Ovary (tissue), 9 donors: Measurements from ENCODE around the gene GPRIN3. TPM values are rescaled to one million over a fixed set of nuclear protein-coding genes. Genes with fewer than 3 reads are reported as not detected.

Experiments
- DNase-seq, 5 donors: peaks; one replicate each; pipeline ENCODE4 v3.0.0-alpha.2; 2019 to 2020
- H3K27ac ChIP-seq, 2 donors: fragments of 200-600 bp; one replicate each; pipeline versions ENCODE4 v1.5.1 to v1.8.0; 2019 to 2022
- H3K27me3 ChIP-seq: fragments of 200-600 bp; one replicate; pipeline ENCODE4 v1.8.0; 2022
- H3K36me3 ChIP-seq: fragments of 200-600 bp; sonication (generic); one replicate; pipeline ENCODE4 v1.5.1; 2019
- H3K4me1 ChIP-seq: one replicate; pipeline ENCODE4 v1.8.1; 2013; ENCODE audit warnings: mild to moderate bottlenecking, moderate library complexity; ENCODE audit not compliant: insufficient read depth
- H3K4me3 ChIP-seq: fragments of 200-600 bp; sonication (generic); one replicate; pipeline ENCODE4 v1.5.1; 2017
- H3K9me3 ChIP-seq, 2 donors: fragments of 200-600 bp in 1 of 2; sonication (generic) in 1 of 2; one replicate each; pipeline versions ENCODE4 v1.5.1 to v1.8.1; 2013 to 2019; ENCODE audit warnings: mild to moderate bottlenecking in 1 of 2, moderate library complexity in 1 of 2
- EP300 ChIP-seq: sonication (generic); formaldehyde crosslinking; IDR thresholded peaks from one replicate; pipeline ENCODE4 v1.6.1; 2017; ENCODE audit warnings: antibody characterized with exemption
- POLR2A ChIP-seq: fragments of 450-650 bp; IDR thresholded peaks from one replicate; pipeline ENCODE4 v1.6.1; 2017; ENCODE audit warnings: antibody characterized with exemption, mild to moderate bottlenecking, moderate library complexity
- WGBS, 3 donors: extraction: QIAGEN DNeasy Blood & Tissue Kit in 1 of 3; methylation state at CpG; one replicate each; pipeline versions ENCODE4 v1.1.5 to v1.1.7; 2013 to 2017; 5-methylcytosine and 5-hydroxymethylcytosine counted together
- intact Hi-C, 4 donors: fragments of 100-400 bp; cut with DNase I; formaldehyde crosslinking; loops; one replicate each; pipeline versions ENCODE4 v1.11.0 to v1.15.1; 2022 to 2023
- polyA plus RNA-seq, 2 donors: library from polyadenylated mRNA; stranded (reverse); fragments of 200-250 nt in 1 of 2; fragments of 350-450 nt in 1 of 2; fragmentation: Illumina TruSeq in 1 of 2; extraction: RNeasy Lipid Tissue Mini Kit (QIAGEN cat#74804) in 1 of 2; gene quantifications; one replicate each; pipeline ENCODE4 v1.2.3, GENCODE V29; 2013 to 2014
- total RNA-seq, 7 donors: library from RNA; depleted of rRNA in 2 of 7; stranded (reverse); fragments of >200 nt in 2 of 7; fragmentation: NEBNext Ultra II Directional in 3 of 7; extraction: Animal tissue kit (Norgen Biotek cat#: 25700) in 3 of 7; gene quantifications; one replicate each; pipeline versions ENCODE4 v1.1.0 to v1.2.4, GENCODE V29; 2016 to 2023
- TF ChIP-seq, protein P1 (sequence below), 3 donors: fragments of 450-650 bp in 2 of 3; fragments of 200-600 bp in 1 of 3; IDR thresholded peaks; one replicate each; pipeline versions ENCODE4 v1.5.1 to v1.8.0; 2016 to 2022; ENCODE audit warnings: antibody characterized with exemption in 3 of 3, mild to moderate bottlenecking in 1 of 3
- donor health status: DM: no; HTN: no; CAD: no; lungs with moderate emphysema.
- donor health status: DM: no; HTN: no; CAD: no.
- donor health status: Bipolar disorder and iron deficiency.
- donor health status: DM: yes; HTN: yes; CAD: no.
- donor health status: DM: no; HTN: no; CAD: no.
- donor health status: DM: yes; HTN: yes; CAD: no.

The GPRIN3 gene
- total and polyA plus RNA-seq, 9 donors = 1.0 to 6.8 (median 3.7) TPM

DNA sequence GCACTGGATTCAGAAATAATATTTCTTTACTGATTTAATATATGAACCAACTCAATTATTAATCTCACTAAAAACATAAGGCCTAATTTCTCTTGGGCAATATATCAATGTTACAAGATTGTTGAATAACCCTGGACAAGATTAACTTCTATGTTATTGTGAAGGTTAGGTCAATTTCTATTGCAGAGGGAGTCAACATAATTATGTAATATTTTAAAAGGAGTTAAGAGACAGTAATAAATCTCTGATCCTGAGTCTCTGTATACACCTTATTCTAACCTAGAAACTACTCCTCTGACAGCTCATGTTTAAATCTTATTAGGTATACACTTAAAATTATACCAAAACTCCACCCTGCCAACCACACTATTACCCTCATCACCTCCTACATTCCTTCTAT, 15.1 kb upstream of the GPRIN3 start:
- TF ChIP-seq EP300 (no peak), POLR2A (no peak)
- TF ChIP-seq, protein P1, sequence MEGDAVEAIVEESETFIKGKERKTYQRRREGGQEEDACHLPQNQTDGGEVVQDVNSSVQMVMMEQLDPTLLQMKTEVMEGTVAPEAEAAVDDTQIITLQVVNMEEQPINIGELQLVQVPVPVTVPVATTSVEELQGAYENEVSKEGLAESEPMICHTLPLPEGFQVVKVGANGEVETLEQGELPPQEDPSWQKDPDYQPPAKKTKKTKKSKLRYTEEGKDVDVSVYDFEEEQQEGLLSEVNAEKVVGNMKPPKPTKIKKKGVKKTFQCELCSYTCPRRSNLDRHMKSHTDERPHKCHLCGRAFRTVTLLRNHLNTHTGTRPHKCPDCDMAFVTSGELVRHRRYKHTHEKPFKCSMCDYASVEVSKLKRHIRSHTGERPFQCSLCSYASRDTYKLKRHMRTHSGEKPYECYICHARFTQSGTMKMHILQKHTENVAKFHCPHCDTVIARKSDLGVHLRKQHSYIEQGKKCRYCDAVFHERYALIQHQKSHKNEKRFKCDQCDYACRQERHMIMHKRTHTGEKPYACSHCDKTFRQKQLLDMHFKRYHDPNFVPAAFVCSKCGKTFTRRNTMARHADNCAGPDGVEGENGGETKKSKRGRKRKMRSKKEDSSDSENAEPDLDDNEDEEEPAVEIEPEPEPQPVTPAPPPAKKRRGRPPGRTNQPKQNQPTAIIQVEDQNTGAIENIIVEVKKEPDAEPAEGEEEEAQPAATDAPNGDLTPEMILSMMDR (IDR thresholded peaks at IDR 0.05) = no peak
- Histone ChIP-seq H3K36me3 (no peaks in the 10 kb centered on the region), H3K9me3 (no peaks in the 10 kb centered on the region), H3K27me3 (no peaks in the 10 kb centered on the region), H3K27ac (no peak overlapping the region), H3K4me1 (no peaks in the 10 kb centered on the region), H3K4me3 (no peak overlapping the region)
- no peak for DNase-seq
- intact Hi-C loops = no loop called here

DNA sequence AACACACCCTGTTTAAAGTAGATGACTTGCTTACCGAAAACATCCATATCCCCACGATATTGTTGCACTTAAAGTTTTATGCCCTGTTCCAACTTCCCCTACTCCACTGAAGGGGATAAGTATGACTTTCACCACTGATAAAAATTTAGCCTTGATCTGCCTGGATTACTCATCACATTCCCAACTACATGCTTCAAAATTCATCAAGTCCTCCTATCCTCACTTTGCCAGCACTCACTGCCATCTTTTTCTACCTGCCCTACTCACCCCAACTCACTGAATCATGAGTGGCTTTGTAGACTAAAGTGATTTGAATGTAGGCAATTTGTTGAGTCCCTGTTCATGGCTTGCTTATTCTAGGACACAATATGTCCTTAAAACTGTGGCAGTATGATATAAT, 12.2 kb upstream of the GPRIN3 start:
- WGBS, 3 donors = 95 to 99% (median 98%) methylated on average over 2 of the region's 2 CpGs
- TF ChIP-seq POLR2A (no peak), EP300 (no peak)
- TF ChIP-seq, protein P1 (IDR thresholded peaks at IDR 0.05) = no peak
- Histone ChIP-seq H3K4me1 (no peaks in the 10 kb centered on the region), H3K27ac (no peak overlapping the region), H3K9me3 (no peaks in the 10 kb centered on the region), H3K36me3 (no peaks in the 10 kb centered on the region), H3K27me3 (no peaks in the 10 kb centered on the region), H3K4me3 (no peak overlapping the region)
- no peak for DNase-seq
- intact Hi-C loops = no loop called here

DNA sequence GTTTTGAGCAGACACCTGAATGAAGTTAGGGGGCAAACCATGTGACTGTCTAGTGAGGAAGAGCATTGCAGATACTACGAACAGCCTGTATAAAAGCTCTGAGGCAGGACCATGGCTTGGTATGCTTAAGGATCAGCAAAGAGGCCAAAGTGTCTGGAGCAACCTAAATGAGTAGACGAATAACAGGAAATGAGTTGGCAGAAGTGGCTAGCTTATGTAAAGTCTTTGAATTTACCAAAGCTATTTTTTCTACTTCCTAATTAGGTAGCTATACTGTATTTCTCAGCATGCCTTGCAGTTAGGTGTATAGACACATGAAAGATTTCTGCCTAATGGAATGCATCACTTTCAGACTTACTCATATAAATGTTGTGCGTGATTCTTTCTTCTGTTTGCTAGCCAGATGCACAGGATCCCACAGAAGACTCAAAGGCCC, 9.3 kb upstream of the GPRIN3 start:
- no peaks in the 10 kb centered on the region for H3K27me3 ChIP-seq
- no peak overlapping the region for H3K4me3 ChIP-seq
- DNase-seq = no peak
- H3K9me3 ChIP-seq = no peaks in the 10 kb centered on the region
- H3K4me1 ChIP-seq = no peaks in the 10 kb centered on the region
- H3K27ac ChIP-seq = no peak overlapping the region
- no peaks in the 10 kb centered on the region for H3K36me3 ChIP-seq
- no peak for TF ChIP-seq EP300
- TF ChIP-seq, protein P1 (IDR thresholded peaks at IDR 0.05) = no peak
- no peak for TF ChIP-seq POLR2A
- intact Hi-C loops = no loop called here
- 71 to 77% (median 74%) methylated on average over 3 of the region's 3 CpGs for WGBS, 3 donors

DNA sequence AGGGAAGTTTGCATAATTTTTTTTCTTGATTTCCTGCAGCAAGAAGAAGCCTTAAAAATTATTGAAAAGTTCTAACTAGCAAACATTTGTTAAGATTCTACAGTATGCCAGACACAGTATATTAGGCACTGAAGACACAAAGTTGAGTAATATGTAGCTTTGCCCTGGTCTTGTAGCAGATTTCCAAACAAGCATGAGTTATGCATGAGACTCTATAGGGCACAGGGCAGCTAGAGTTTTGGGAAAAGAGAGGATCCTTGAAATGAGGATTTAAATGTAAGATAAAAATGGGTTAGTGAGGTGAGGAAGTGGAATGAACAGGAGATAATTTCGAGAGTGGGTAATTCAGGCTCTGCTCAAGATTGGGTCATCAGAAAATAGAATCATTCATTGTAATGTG, 8.6 kb upstream of the GPRIN3 start:
- Histone ChIP-seq H3K4me1 (no peaks in the 10 kb centered on the region), H3K27ac (no peak overlapping the region), H3K4me3 (no peak overlapping the region), H3K27me3 (no peaks in the 10 kb centered on the region), H3K9me3 (no peaks in the 10 kb centered on the region), H3K36me3 (no peaks in the 10 kb centered on the region)
- no peak for DNase-seq
- intact Hi-C loops = no loop called here
- 67 to 80% (median 75%) methylated on average over 1 of the region's 1 CpG for WGBS, 3 donors
- no peak for TF ChIP-seq POLR2A

DNA sequence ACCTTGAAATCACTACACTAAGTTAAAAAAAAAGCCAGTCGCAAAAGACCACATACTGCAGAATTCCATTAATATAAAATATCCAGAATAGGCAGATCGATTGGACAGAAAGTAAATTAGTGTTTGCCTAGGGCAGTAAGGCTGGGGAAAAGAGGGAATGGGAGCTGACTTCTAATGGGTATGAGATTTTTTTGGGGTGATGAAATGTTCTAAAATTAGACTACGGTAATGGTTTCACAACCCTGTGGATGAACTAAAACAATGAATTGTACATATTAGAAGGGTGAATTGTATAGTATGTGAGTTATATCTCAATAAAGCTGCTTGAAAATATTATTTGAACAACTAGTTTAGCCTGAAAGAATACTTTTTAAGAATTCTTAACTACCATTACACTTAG, 6.7 kb upstream of the GPRIN3 start:
- intact Hi-C loops = no loop called here
- Histone ChIP-seq H3K36me3 (no peaks in the 10 kb centered on the region), H3K27ac (no peak overlapping the region), H3K27me3 (no peaks in the 10 kb centered on the region), H3K9me3 (no peaks in the 10 kb centered on the region), H3K4me3 (no peak overlapping the region), H3K4me1 (no peaks in the 10 kb centered on the region)
- 93 to 95% (median 95%) methylated on average over 3 of the region's 3 CpGs for WGBS, 3 donors
- no peak for DNase-seq
- TF ChIP-seq POLR2A = no peak
- no peak for TF ChIP-seq EP300
- TF ChIP-seq, protein P1 (IDR thresholded peaks at IDR 0.05) = no peak
